ENCODE data around the gene METTL16.
"Not testable (repeated sequence)": the region's sequence is repeated elsewhere in the genome, so short reads cannot be mapped to it uniquely, and the experiment has no call there.

Gene METTL16

DNA sequence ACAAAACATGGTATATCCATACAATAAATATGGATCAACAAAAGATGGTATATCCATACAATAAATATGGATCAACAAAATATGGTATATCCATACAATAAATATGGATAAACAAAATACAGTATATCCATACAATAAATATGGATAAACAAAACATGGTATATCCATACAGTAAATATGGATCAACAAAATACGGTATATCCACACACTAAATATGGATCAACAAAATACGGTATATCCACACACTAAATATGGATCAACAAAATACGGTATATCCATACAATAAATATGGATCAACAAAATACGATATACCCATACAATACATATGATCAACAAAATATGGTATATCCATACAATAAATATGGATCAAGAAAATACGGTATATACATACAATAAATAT, 8.1 kb downstream of the METTL16 start:
- in situ Hi-C loops (cut with MboI; ENCODE audit: low sequenced_read_pairs) = no loop called here

DNA sequence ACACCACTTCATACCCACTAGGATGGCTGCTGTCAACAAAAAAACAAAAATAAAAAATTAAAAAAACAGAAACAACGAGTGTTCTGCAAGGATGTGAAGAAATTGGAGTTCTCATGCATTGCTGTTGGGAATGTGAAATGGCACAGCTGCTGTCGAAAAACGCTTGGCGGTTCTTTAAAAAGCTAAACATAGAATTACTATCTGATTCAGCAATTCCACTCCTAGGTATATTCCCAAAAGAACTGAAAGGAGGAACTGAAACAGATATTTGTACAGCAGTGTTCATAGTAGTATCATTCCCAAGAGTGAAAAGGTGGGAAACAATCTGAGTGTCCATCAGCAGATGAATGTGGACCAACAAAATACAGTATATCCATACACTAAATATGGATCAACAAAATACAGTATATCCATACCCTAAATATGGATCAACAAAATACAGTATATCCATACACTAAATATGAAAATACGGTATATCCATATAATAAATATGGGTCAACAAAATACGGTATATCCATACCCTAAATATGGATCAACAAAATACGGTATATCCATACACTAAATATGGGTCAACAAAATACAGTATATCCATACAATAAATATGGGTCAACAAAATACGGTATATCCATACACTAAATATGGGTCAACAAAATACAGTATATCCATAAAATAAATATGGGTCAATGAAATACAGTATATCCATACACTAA, 8.7 kb downstream of the METTL16 start:
- in situ Hi-C loops (cut with MboI; ENCODE audit: low sequenced_read_pairs) = no loop called here

GRCh38 chr17:2500446-2500845, 11.2 kb downstream of the METTL16 start:
- in situ Hi-C loops (cut with MboI; ENCODE audit: low sequenced_read_pairs) = no loop called here

DNA sequence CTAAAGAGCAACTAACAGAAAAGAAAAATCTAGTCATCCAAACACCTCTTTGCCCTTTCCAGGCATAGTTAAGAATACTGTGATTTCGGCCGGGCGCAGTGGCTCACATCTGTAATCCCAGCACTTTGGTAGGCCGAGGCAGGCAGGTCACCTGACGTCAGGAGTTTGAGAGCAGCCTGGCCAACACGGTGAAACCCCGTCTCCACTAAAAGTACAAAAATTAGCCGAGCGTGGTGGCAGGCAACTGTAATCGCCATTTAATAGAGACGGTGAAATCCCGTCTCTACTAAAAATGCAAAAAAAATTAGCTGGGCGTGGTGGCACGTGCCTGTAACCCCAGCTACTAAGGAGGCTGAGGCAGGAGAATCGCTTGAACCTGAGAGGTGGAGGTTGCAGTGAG, 22.4 kb downstream of the METTL16 start:
- in situ Hi-C loops (cut with MboI; ENCODE audit: low sequenced_read_pairs) = not testable (repeated sequence)

- in situ Hi-C loops (cut with MboI; ENCODE audit: low sequenced_read_pairs) = no loop called here
Observed at GRCh38 chr17:2487306-2487705, 24.4 kb downstream of the METTL16 start.

GRCh38 chr17:2486709-2487108, 25.0 kb downstream of the METTL16 start:
- in situ Hi-C loops (cut with MboI; ENCODE audit: low sequenced_read_pairs) = not testable (repeated sequence)

- in situ Hi-C loops (cut with MboI; ENCODE audit: low sequenced_read_pairs) = no loop called here
Observed at GRCh38 chr17:2485970-2486369, 25.7 kb downstream of the METTL16 start.

DNA sequence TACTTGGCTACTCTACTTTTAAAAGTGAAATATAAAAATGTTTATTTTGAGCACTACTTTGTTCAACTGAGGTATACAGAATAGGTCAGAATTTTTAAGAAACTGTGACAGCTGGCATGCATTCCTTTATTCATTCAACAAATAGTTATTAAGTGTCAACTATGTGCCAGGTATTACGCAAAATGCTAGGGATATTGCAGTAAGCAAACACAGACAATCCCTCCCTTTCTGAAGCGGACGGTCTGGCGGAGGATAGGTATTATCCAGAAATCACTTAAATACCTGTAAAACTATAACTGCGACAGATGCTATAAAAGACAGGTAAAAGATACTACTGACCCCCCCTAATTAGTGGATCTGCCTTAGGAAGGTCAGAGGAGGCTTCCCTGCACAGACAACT, 26.1 kb downstream of the METTL16 start:
- in situ Hi-C loops (cut with MboI; ENCODE audit: low sequenced_read_pairs) = no loop called here

DNA sequence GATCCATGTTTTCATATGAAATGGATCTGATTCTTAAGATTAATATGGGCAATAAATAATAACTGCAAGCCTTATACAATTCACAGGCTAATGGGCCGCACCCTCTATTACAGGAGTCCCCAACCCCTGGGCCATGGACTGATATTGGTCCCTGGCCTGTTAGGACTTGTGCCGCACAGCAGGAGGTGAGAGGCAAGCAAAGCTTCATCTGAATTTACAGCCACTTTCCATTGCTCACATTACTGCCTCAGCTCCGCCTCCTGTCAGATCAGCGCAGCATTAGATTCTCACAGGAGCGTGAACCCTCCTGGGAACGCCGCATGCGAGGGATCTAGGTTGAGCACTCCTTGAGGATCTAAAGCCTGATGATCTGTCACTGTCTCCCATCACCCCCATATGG, 26.8 kb downstream of the METTL16 start:
- in situ Hi-C loops (cut with MboI; ENCODE audit: low sequenced_read_pairs) = no loop called here

GRCh38 chr17:2483084-2483483, 28.6 kb downstream of the METTL16 start:
- in situ Hi-C loops (cut with MboI; ENCODE audit: low sequenced_read_pairs) = no loop called here

DNA sequence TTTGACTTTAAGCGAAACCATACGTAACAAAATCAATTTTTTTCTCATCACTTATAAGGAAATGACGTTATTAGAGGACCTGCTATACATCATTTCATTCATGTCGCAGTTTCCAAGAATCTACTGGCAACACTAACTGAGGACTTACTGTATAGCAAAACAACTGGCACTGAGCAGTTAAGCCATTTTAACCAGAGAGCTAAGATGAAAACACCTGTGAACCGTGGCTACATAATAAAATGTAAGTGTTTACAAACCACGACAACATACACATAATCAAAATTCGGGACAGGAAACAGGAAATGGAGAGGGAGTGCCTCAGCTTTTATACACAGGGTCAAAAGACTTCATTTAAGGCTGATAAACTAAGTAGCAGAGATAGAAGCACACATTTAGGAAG, 29.5 kb downstream of the METTL16 start:
- in situ Hi-C loops (cut with MboI; ENCODE audit: low sequenced_read_pairs) = no loop called here

- in situ Hi-C loops (cut with MboI; ENCODE audit: low sequenced_read_pairs) = no loop called here
Observed at GRCh38 chr17:2481760-2482159, 29.9 kb downstream of the METTL16 start.

DNA sequence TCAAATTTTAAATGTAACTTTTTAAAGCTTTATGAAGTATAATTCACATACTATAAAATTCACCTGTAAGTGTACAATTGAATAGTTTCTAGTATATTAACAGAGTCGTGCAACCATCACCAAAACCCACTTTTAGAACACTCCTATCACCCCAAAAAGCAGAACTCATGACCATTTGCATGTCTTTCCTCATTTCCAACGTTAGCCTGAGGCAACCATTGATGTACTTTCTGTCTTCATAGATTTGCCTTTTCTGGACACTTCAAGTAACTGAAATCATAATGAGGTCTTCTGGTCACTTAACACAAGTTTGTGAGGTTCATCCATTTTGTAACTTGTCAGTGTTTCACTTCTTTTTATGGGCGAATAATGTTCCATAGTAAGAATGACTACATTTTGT, 33.2 kb downstream of the METTL16 start:
- in situ Hi-C loops (cut with MboI; ENCODE audit: low sequenced_read_pairs) = no loop called here

- in situ Hi-C loops (cut with MboI; ENCODE audit: low sequenced_read_pairs) = no loop called here
Observed at GRCh38 chr17:2475056-2475455, 36.6 kb downstream of the METTL16 start.

- in situ Hi-C loops (cut with MboI; ENCODE audit: low sequenced_read_pairs) = no loop called here
Observed at GRCh38 chr17:2474371-2474770, 37.3 kb downstream of the METTL16 start.

- in situ Hi-C loops (cut with MboI; ENCODE audit: low sequenced_read_pairs) = no loop called here
Observed at GRCh38 chr17:2468270-2468669, 43.4 kb downstream of the METTL16 start.

DNA sequence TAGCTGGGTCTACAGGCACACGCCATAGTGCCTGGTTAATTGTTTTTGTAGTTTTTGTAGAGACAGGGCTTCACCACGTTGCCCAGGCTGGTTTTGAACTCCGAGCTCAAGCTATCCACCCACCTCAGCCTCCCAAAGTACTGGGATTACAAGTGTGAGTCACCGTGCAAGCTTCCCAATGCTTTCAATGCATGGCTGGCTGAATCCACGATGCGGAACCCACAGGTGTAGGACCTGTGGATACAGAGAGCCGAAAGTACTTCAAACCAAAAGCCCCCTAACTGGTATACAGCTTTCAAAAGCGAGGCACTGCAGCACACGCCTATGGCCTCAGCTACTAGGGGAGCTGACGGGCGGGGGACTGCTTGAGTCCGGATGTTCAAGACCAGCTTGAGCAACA, 44.8 kb downstream of the METTL16 start:
- in situ Hi-C loops (cut with MboI; ENCODE audit: low sequenced_read_pairs) = no loop called here

GRCh38 chr17:2462481-2462880, 49.2 kb downstream of the METTL16 start:
- in situ Hi-C loops (cut with MboI; ENCODE audit: low sequenced_read_pairs) = no loop called here

GRCh38 chr17:2459917-2460271, 51.8 kb downstream of the METTL16 start:
- in situ Hi-C loops (cut with MboI; ENCODE audit: low sequenced_read_pairs) = no loop called here

- in situ Hi-C loops (cut with MboI; ENCODE audit: low sequenced_read_pairs) = no loop called here
Observed at GRCh38 chr17:2457913-2458312, 53.8 kb downstream of the METTL16 start.

DNA sequence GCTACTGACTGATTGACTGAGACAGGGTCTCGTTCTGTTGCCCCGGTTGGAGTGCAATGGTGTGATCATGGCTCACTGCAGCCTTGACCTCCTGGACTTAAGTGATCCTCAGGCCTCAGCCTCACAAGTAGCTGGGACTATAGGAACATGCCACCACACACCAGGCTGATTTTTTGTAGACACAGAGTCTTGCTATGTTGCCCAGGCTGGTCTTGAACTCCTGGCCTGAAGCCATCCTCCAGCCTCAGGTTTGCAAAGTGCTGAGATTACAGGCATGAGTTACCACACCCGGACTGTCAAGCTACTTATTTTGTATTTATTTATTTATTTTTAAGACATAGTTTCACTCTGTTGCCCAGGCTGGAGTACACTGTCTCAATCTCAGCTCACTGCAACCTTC, 55.2 kb downstream of the METTL16 start:
- in situ Hi-C loops (cut with MboI; ENCODE audit: low sequenced_read_pairs) = no loop called here

- in situ Hi-C loops (cut with MboI; ENCODE audit: low sequenced_read_pairs) = no loop called here
Observed at GRCh38 chr17:2455956-2456355, 55.7 kb downstream of the METTL16 start.

DNA sequence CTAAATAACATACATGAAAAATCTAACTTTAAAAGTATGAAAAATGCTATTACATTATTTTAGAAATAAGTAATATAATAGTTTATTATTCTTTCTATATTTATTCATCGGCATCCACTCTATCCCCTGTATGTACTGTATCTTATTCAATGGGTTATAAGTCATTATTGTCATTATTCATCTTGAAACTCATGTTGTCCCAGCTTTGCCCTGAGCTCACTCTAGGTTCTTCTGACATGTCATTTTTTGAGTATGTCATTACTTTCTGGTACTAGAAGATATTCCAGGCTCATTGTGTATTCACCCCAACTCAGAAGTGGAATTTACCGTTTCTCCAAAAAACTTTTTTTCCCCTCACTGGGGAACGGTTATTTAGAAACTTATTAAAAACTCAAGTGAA, 57.8 kb downstream of the METTL16 start:
- in situ Hi-C loops (cut with MboI; ENCODE audit: low sequenced_read_pairs) = no loop called here

Data from hTERT RPE-1 (cell line).